HG02943 (cell line): ENCODE measurements around the gene CD70.
"Not testable (repeated sequence)": the region's sequence is repeated elsewhere in the genome, so short reads cannot be mapped to it uniquely, and the experiment has no call there.

Experiments used
- ATAC-seq: cut with Tn5 transposase; IDR thresholded peaks from one replicate; pipeline ENCODE4 v1.9.1; 2021; ENCODE audit warnings: mild to moderate bottlenecking, low read depth, moderate library complexity; ENCODE audit not compliant: unreplicated experiment

Gene CD70, protein sequence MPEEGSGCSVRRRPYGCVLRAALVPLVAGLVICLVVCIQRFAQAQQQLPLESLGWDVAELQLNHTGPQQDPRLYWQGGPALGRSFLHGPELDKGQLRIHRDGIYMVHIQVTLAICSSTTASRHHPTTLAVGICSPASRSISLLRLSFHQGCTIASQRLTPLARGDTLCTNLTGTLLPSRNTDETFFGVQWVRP

DNA sequence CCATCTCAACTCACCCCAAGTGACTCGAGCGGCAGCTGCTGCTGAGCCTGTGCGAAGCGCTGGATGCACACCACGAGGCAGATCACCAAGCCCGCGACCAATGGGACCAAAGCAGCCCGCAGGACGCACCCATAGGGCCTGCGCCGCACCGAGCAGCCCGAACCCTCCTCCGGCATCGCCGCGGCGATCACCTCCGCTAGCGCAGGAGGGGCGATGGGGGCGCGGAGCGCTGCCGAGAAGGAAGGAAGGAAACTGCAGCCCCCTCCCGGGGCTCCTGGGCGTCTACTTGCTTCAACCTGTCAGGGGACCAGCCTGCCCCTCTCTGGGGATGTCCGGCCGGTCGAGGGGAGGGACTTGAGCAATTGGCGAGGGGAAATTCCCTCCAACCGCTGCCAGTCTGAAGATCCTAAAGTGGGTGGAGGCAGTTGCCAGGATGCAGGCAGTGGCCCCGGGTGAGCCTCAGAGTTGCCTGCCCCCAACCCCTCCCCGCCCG, at the start of gene CD70:
Gene CD70 (minus strand): TSS at position 324 of the 493 bp plus-strand sequence. CDS start 148 bp downstream, at position 176.
- peak; percentile 50 for ATAC-seq

DNA sequence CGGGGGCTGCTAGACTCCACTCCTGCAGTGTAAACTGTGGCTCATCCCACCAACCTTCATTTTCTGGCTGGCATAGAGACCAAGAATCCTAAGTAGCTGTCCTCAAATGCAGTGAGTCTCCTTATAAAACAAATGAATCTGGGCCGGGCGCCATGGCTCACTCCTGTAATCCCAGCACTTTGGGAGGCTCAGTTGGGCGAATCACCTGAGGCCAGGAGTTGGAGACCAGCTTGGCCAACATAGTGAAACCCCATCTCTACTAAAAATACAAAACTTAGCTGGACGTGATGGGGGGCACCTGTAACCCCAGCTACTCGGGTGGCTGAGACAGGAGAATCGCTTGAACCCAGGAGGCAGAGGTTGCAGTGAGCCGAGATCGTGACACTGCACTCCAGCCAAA, 49.4 kb upstream of the CD70 start:
- ATAC-seq, result not testable (repeated sequence)

DNA sequence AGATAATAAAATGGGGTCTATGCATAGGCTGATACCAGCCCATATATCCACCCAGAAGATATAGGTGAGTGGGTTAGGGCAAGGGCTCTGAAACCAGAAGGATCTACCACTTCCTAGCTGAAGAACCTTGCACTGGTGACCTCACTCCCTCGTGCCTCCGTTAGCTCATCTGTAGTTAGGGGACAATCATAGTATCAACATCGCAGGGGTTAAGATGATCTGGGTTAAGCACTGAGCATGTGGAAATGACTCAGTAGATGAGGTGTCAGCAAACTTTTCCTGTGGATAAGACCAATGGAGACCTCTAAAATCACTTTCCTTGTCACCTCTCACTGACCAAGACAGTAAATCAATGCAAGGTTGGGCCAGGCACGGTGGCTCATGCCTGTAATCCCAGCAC, 48.5 kb upstream of the CD70 start:
- no peak for ATAC-seq

DNA sequence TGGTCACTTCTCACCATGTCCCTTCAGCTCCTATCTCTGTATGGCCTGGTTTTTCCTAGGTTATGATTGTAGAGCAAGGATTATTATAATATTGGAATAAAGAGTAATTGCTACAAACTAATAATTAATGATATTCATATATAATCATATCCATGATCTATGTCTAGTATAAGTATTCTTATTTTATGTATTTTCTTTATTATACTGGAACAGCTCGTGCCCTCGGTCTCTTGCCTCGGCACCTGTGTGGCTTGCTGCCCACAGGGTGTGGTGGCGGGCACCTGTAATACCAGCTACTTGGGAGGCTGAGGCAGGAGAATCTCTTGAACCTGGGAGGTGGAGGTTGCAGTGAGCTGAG, 42.5 kb upstream of the CD70 start:
- not testable (repeated sequence) for ATAC-seq

DNA sequence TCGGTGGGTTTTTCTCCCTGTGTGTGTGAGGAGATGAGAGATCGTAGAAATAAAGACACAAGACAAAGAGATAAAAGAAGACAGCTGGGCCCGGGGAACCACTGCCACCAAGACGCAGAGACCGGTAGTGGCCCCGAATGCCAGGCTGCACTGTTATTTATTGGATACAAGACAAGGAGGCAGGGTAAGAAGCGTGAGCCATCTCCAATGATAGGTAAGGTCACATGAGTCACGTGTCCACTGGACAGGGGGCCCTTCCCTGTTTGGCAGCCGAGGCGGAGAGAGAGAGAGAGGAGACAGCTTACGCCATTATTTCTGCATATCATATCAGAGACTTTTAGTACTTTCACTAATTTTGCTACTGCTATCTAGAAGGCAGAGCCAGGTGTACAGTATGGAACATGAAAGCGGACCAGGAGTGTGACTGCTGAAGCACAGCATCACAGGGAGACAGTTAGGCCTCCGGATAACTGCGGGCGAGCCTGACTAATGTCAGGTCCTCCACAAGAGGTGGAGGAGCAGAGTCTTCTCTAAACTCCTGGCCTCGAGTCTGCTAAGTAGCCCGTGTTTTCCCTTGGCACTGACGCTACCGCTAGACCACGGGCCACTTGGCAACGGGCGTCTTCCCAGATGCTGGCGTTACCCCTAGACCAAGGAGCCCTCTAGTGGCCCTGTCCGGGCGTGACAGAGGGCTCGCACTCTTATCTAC, 42.0 kb upstream of the CD70 start:
- ATAC-seq, result not testable (repeated sequence)

DNA sequence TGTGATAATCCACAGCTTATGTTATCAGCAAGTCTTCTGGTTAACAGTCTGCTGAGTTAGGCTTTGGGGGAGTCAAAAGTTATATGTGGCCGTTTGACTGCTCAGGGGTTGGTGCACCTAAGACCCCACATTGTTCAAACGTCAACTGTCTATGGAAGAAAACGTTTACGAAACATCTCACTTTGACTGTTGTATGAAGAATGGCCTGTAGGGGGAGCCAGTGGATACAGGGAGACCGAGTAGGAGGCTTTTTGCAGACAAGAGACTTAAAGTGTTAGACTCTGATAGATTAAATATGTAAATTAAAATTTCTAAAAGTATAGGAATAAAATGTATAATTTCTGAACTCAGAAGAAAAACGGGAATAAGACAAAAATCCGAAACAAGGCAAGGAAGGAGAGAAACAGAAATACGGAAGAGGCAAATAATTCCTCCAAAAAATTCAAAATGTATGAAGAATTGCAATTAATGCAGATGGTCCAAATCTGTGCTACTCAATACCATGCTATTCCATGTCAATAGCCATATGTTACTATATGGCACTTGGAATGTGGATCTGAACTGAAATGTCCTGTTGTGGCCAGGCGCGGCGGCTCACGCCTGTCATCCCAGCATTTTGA, 41.2 kb upstream of the CD70 start:
- no peak for ATAC-seq

DNA sequence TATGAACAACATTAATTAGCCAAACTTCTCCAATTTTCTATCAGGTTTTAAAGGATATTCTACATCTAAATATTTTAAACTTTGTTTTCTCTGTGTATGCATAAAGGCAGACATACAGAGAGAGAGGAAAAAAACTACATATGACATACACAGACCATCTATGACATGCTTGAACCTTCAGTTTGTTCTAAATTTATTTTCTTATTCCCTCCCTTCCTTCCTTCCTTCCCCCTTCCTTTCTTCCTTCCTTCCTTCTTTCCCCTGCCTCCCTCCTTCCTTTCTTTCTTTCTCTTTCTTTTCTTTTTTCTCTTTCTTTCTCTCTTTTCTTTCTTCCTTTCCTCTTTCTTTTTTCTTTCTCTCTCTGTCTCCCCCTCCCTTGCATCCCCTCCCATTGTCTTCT, 35.8 kb upstream of the CD70 start:
- ATAC-seq, result no peak

DNA sequence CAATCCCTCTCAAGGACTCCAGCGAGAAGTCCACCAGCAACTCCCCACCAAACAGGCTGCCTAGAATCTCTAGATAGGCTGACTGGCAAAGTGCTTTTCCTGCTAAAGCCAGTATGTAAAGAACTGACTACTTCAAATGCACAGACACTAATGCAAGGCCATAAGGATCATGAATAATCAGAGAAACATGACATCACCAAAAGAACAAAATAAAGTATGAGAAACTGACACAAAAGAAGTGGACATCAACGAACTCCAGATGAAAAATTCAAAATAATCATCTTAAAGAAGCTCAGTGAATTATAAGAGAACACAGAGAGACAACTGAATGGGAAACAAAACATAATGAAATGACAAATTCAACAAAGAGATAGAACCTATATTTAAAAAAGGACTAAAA, 26.4 kb upstream of the CD70 start:
- ATAC-seq, result no peak

DNA sequence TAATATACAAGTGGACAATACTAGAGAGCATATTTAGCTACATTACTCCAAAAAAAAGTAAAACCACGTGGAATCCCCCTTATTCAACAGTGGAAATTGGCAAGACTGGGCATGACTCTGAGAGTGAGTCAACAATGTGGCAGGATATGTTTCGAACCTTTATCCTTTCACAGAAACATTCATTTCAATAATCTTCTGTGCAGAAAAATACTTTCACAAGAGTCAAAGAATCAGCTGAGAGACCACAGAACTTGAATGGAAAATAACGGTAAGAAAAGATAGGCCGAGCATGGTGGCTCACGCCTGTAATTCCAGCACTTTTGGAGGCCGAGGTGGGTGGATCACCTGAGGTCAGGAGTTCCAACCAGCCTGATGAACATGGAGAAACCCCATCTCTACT, 25.1 kb upstream of the CD70 start:
- ATAC-seq, result no peak

DNA sequence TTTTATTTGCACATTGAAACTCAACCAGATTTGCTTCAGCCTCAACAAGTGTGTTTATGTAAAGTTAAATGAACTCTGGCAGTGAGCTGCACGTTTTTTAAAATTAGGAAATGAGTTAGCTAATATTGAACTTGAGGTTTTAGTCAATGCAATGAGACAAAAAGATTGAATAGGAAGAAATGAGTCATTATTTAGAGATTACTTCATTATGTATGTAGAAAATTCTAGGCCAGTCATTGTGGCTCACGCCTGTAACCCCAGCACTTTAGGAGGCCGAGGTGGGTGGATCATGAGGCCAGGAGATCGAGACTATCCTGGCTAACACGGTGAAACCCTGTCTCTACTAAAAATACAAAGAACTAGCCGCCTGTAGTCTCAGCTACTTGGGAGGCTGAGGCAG, 22.8 kb upstream of the CD70 start:
- ATAC-seq, result no peak

DNA sequence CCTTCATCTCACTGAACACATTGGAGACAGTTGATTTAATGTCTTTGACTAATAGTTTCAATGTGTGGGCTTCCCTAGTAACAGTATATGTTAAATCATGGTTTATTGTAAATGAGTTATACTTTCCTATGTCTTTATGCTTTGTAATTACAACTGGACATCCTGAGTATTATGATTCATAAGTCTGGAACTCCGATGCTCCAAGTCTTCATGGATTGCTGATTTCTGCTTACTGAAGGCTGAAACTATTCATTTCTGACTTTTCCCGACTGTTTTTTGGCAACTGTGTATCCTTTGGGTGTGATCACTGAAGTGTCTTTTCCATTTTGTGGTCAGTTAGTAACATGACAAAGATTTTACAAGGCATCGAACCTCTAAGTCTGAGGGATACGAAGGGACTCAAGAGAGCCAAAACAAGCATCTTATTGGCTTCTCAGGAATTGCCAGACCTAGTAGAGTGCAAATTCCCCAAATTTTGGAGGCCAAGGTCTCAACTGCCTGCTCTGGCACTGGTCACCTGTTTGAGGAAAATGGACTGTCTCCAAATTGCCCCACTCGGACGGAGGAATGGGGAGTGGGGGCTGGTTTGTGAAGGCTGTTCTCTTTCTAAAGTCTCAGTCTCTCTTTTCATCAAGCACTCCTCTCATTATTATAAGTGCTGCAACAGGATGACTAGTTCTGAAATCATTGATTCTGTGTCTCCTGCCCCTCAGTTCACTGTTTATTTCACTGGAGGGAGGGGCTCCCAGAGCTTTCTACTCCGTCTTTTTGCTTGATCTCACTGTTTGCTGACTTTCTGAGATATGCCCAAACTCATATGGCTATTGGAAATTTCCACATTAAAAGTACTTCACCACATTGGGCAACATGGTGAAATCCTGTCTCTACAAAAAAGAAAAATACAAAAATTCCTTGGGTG, 20.2 kb upstream of the CD70 start:
- no peak for ATAC-seq

DNA sequence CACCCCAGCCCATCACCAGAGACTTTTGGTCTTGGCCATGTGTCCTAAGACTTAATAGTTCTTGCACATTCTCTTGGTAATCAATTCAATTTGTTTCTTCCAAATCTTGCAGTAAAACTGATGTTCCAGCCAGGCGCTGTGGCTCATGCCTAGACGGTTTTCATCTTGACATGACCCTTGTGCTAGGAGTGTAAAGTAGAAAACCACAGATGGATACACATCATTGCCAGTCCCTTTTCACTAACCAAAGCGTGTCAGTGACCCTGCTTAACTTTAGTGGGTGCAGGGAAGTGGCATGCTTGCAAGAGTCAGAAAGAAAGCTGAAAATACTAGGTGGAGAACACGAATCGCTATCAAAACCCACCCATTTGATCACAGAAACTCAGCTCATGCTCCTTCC, 18.0 kb upstream of the CD70 start:
- ATAC-seq, result no peak

DNA sequence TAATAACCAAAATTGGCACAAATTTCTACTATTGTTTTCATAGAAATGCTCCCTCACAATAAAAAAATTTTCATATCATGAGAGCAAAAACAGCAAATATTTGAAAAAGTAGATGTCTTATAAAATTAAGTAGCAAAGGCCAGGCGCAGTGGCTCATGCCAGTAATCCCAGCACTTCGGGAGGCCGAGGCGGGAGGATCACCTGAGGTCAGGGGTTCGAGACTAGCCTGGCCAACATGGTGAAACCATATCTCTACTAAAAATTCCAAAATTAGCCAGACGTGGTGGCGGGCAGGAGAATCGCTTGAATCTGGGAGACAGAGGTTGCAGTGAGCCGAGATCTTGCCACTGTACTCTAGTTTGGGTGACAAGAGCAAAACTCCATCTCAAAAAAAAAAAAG, 17.2 kb upstream of the CD70 start:
- ATAC-seq, result not testable (repeated sequence)

DNA sequence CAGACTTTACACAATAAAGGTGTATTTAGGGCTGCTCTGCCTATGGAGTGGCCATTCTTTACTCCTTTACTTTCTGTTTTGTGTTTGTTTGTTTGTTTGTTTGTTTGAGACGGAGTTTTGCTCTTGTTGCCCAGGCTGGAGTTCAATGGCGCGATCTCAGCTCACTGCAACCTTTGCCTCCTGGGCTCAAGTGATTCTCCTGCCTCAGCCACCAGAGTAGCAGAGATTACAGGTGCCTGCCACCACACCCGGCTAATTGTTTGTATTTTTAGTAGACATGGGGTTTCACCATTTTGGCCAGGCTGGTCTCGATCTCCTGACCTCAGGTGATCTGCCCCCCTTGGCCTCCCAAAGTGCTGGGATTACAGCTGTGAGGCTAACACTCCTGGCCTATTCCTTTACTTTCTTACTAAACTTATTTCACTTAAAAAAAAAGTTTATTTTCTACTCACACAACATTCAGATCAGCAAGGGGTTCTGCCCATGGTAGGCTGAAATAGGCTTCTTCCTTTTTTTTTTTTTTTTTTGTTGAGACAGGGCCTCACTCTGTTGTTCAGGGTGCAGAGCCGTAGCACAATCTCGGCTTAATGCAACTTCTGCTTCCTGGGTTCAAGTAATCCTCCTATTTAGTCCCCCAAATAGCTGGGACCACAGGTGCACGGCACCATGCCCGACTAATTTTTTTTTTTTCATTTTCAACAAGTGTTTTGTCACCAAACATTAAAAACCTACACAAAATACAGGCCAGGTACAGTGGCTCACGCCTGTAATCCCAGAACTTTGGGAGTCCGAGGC, 15.5 kb upstream of the CD70 start:
- ATAC-seq, result not testable (repeated sequence)

DNA sequence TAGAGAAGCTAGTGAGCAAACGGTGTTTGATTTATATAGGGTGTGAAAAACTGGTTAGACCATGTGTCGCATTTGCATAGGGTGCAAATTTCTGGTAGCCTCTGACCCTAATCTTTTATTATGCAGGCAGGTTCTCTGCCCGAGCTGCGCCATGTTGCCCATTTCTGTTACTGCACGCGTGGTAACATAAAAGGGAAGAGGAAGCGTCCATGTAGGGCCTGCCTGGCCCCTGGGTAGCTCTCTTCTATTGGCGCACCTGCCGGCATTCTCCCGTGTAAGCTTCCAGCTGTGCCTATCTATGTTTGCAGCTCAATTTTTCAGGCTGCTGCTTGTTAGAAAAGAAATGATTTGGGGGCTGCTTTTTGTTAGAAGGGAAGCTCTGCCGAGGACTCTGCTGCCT, 14.0 kb upstream of the CD70 start:
- ATAC-seq, result no peak

DNA sequence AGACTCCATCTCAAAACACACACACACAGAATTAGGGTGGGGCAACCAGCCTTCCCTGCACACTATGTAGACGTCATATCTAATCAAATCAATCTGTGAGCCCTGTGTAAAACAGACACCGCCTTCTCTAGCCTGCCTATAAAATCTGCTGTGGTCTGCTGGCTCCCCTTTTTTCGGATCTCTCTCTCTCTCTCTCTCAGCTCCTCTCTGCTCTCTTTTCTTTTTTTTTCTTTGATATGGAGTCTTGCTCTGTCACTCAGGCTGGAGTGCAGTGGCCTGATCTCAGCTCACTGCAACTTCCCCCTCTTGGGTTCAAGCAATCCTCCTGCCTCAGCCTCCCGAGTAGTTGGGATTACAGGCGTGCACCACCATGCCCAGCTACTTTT, 11.8 kb upstream of the CD70 start:
- ATAC-seq, result no peak

DNA sequence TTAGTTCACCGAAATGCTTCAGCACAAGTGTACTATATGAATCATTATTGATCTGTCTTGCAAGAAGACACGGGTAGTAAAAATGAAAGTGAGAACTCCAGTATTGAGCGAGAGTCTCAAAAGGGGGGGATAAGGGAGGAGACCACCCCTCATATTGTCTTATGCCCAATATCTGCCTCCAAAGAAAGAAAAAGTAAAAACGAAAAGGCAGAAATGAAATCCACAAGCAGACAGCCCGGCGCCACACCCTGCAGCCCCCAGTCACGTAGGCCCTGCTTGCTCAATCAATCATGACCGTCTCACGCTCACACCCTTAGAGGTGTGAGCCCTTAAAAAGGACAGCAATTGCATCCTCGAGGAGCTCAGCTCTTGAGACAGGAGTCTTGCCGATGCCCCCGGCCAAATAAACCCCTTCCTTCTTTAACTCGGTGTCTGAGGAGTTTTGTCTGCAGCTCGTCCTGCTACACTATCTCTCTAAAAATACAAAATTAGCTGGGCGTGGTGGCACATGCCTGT, 10.6 kb upstream of the CD70 start:
- not testable (repeated sequence) for ATAC-seq

DNA sequence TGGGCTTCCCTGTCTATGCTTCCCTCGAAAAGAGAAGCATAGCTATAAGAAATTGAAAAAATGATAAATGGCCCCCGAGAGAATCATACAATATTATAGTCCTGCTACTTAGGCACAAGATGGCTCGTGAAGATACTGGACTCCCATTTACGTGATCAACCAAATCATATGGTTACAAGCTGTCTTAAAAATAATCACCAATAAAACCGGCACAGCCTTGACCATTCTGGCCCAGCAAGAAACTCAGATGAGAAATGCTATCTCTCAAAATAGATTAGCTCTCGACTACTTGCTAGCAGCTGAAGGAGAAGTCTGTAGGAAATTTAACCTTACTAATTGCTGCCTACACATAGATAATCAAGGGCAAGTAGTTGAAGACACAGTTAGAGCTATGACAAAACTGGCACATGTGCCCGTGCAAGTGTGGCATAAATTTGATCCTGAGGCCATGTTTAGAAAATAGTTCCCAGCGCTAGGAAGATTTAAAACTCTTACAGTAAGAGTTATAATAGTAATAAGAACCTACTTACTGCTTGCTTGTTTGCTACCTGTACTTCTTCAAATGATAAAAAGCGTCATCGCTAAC, 10.1 kb upstream of the CD70 start:
- not testable (repeated sequence) for ATAC-seq

DNA sequence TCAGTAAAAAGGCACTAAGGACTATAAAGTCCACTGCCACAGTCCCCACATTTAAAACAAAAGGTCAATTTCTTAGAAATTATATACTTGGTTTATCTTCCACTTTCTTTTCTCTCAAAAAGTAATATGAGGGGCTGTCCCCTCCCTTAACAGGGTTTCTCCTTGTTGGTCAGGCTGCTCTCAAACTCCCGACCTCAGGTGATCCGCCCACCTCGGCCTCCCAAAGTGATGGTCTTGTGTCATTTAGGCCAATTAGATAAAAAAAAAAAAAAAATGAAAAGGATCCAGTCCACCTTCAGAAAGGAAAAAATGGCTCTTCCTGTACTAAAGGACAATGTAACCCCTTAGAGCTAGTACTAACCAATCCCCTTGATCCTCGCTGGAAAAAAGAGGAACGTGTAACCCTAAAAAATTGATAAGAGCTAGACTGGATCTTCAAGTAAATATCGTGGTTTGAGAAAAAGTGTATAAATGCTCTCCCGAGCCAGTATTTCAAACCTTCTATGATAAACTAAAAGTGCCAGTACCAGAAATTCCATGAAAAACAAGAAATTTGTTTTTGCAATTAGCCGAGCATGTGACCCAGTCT, 9.0 kb upstream of the CD70 start:
- ATAC-seq, result no peak
